ENCODE data around the gene ALG5.
A peak's percentile ranks its signal among the peaks of the same experiment; 100 is the strongest.

ALG5 gene

DNA sequence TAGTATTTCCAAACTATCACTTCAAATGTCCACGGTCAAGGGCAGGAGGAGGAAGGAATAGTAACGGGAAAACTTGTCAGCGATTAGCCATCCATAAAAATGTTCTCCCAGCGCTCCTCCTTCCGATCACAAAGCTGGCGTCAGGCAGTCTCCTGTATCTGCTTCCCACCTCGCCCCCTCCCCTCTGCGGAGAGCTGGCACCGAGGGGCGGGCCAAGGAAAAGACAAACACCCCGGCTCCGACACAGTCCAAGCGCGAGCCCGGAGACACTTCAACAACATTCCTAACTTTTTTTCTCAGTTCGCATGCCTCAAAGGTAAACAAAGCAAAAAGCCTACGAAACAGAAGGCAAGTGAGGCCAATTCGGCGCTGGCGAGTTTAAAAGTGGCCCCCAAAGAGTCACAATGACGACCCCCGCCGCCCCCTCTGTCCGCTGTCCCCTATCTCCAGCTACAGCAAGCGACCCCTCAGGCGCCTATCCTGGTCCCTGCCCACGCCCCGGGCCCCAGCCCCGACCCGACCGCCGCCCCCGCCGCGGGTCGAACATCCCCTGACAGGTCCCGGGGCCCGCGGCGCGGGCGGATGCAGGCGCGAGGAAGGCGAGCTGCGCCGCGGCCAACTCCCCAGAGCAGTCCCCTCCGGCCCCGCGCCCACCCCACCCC, 79.8 kb downstream of the ALG5 start:
- H3K9ac ChIP-seq (ENCODE audit: low read depth in 1 of 2, low read length in 2 of 2): peak overlapping the region in 1 of 2 donors; percentile 15
- H3K4me1 ChIP-seq (ENCODE audit: control insufficient read depth in 1 of 2, insufficient read depth in 2 of 2, low read length in 2 of 2): peaks cover 0 to 4% of the 10 kb centered on the region in 2 donors
- peak overlapping the region; percentile 27 to 60 for H3K4me3 ChIP-seq (ENCODE audit: low read depth in 1 of 2, low read length in 2 of 2)

GRCh38 chr13:36918246-36919131, 80.7 kb downstream of the ALG5 start:
- no peak overlapping the region for H3K27ac ChIP-seq (ENCODE audit: low read depth, low read length)
- peak overlapping the region; percentile 27 to 60 for H3K4me3 ChIP-seq (ENCODE audit: low read depth in 1 of 2, low read length in 2 of 2)
- peaks cover 0 to 4% of the 10 kb centered on the region in 2 donors for H3K4me1 ChIP-seq (ENCODE audit: control insufficient read depth in 1 of 2, insufficient read depth in 2 of 2, low read length in 2 of 2)
- no peak overlapping the region for H3K9ac ChIP-seq (ENCODE audit: low read depth in 1 of 2, low read length in 2 of 2)
- H3K27me3 ChIP-seq (ENCODE audit: control insufficient read depth in 1 of 2, insufficient read depth in 2 of 2, low read length in 2 of 2): peaks cover 6 to 35% of the 10 kb centered on the region in 2 donors
- H3K36me3 ChIP-seq (ENCODE audit: control insufficient read depth in 1 of 2, insufficient read depth in 2 of 2, low read length in 2 of 2): no peaks in the 10 kb centered on the region
- no peaks in the 10 kb centered on the region for H3K9me3 ChIP-seq (ENCODE audit: control insufficient read depth in 1 of 2, low read length in 2 of 2)

More for the DNA sequence above, 79.8 kb downstream of the ALG5 start:
- Histone ChIP-seq H3K9me3 (ENCODE audit: control insufficient read depth in 1 of 2, low read length in 2 of 2) (no peaks in the 10 kb centered on the region), H3K36me3 (ENCODE audit: control insufficient read depth in 1 of 2, insufficient read depth in 2 of 2, low read length in 2 of 2) (no peaks in the 10 kb centered on the region), H3K27me3 (ENCODE audit: control insufficient read depth in 1 of 2, insufficient read depth in 2 of 2, low read length in 2 of 2) (peaks cover 6 to 35% of the 10 kb centered on the region in 2 donors), H3K27ac (ENCODE audit: low read depth, low read length) (no peak overlapping the region)

DNA sequence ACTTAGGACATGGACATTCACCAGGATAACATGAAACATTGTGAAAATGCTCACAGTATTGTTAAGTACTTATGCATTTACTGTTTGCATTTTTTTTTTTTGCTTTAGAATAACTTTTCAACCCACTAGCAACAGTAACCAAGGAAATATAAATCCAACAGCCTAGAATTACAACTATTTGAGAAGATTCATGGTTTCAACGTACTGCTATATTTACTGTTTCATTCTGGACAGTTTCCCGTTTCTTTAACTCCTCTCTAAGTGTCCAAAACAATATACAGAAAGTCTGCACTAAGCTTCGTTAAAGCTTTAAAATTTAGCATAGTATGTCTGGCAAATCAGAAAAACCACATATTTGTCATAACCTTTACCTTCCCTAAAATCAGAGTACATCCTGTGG, 81.8 kb downstream of the ALG5 start:
- peaks cover 0 to 4% of the 10 kb centered on the region in 2 donors for H3K4me1 ChIP-seq (ENCODE audit: control insufficient read depth in 1 of 2, insufficient read depth in 2 of 2, low read length in 2 of 2)
- H3K36me3 ChIP-seq (ENCODE audit: control insufficient read depth in 1 of 2, insufficient read depth in 2 of 2, low read length in 2 of 2): no peaks in the 10 kb centered on the region
- H3K27me3 ChIP-seq (ENCODE audit: control insufficient read depth in 1 of 2, insufficient read depth in 2 of 2, low read length in 2 of 2): peaks cover 6 to 35% of the 10 kb centered on the region in 2 donors
- H3K9ac ChIP-seq (ENCODE audit: low read depth in 1 of 2, low read length in 2 of 2): no peak overlapping the region
- no peak overlapping the region for H3K4me3 ChIP-seq (ENCODE audit: low read depth in 1 of 2, low read length in 2 of 2)
- H3K27ac ChIP-seq (ENCODE audit: low read depth, low read length): no peak overlapping the region
- no peaks in the 10 kb centered on the region for H3K9me3 ChIP-seq (ENCODE audit: control insufficient read depth in 1 of 2, low read length in 2 of 2)

DNA sequence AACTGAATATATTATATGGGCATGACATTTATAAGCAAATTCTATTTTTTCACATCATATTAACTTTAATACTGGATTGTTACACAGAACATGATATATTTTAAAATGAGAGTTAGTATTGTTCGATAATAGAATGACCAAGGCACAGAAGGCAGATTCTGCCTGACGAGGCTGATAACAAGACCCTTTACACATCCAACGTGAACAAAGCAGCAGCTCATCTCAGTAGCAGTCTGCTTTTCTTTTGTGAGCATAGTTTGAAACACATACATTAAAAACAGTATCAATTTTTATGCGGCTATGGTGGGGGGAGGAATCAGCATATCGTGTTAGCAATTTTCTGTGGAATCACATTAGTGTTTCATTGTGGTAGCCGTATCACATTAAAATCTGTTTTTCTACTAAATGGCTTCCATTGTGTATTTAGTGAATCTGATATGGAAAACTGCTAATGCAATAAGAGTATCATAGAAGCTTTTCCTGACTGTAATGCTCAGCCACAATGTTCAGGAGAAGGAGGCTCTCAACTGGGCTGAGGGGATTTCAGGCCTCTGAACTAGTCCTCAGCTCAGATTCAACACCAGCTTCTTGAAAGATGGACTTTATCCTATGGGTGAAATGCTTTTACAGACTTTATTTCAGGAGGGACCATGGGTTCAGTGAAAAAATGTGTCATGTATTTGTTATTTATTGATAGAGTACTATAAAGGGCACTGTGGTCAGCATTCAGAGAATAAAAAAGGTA, 83.1 kb downstream of the ALG5 start:
- H3K27ac ChIP-seq (ENCODE audit: low read depth, low read length): no peak overlapping the region
- H3K4me1 ChIP-seq (ENCODE audit: control insufficient read depth in 1 of 2, insufficient read depth in 2 of 2, low read length in 2 of 2): peaks cover 0 to 4% of the 10 kb centered on the region in 2 donors
- H3K9me3 ChIP-seq (ENCODE audit: control insufficient read depth in 1 of 2, low read length in 2 of 2): no peaks in the 10 kb centered on the region
- H3K9ac ChIP-seq (ENCODE audit: low read depth in 1 of 2, low read length in 2 of 2): no peak overlapping the region
- H3K36me3 ChIP-seq (ENCODE audit: control insufficient read depth in 1 of 2, insufficient read depth in 2 of 2, low read length in 2 of 2): no peaks in the 10 kb centered on the region
- peaks cover 6 to 34% of the 10 kb centered on the region in 2 donors for H3K27me3 ChIP-seq (ENCODE audit: control insufficient read depth in 1 of 2, insufficient read depth in 2 of 2, low read length in 2 of 2)
- H3K4me3 ChIP-seq (ENCODE audit: low read depth in 1 of 2, low read length in 2 of 2): no peak overlapping the region

DNA sequence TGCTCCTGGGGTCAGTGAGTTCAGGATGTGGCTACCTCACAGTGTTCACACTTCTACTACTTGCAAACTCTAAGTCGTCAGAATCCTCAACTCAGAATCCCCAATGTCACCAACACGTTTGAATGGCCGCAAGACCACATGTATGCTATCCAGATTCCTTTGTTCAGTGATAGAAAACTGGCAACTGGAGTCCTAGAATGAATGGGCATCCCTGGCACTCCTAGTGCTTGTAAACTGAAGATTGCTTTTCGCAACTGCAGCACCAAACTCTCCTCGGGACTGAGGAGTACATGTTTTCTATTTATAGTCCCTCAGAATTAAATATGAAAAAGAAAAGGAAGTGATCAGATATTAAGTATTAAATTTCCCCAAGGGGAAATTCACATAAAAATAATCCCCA, 84.0 kb downstream of the ALG5 start:
- Histone ChIP-seq H3K9me3 (ENCODE audit: control insufficient read depth in 1 of 2, low read length in 2 of 2) (no peaks in the 10 kb centered on the region), H3K27me3 (ENCODE audit: control insufficient read depth in 1 of 2, insufficient read depth in 2 of 2, low read length in 2 of 2) (peaks cover 6 to 28% of the 10 kb centered on the region in 2 donors), H3K4me3 (ENCODE audit: low read depth in 1 of 2, low read length in 2 of 2) (no peak overlapping the region), H3K4me1 (ENCODE audit: control insufficient read depth in 1 of 2, insufficient read depth in 2 of 2, low read length in 2 of 2) (peaks cover 0 to 4% of the 10 kb centered on the region in 2 donors), H3K9ac (ENCODE audit: low read depth in 1 of 2, low read length in 2 of 2) (no peak overlapping the region), H3K36me3 (ENCODE audit: control insufficient read depth in 1 of 2, insufficient read depth in 2 of 2, low read length in 2 of 2) (no peaks in the 10 kb centered on the region), H3K27ac (ENCODE audit: low read depth, low read length) (no peak overlapping the region)

GRCh38 chr13:36914648-36915047, 84.5 kb downstream of the ALG5 start:
- H3K9ac ChIP-seq (ENCODE audit: low read depth in 1 of 2, low read length in 2 of 2): no peak overlapping the region
- H3K4me3 ChIP-seq (ENCODE audit: low read depth in 1 of 2, low read length in 2 of 2): no peak overlapping the region
- no peaks in the 10 kb centered on the region for H3K36me3 ChIP-seq (ENCODE audit: control insufficient read depth in 1 of 2, insufficient read depth in 2 of 2, low read length in 2 of 2)
- H3K27me3 ChIP-seq (ENCODE audit: control insufficient read depth in 1 of 2, insufficient read depth in 2 of 2, low read length in 2 of 2): peaks cover 6 to 28% of the 10 kb centered on the region in 2 donors
- H3K4me1 ChIP-seq (ENCODE audit: control insufficient read depth in 1 of 2, insufficient read depth in 2 of 2, low read length in 2 of 2): peaks cover 0 to 4% of the 10 kb centered on the region in 2 donors
- no peaks in the 10 kb centered on the region for H3K9me3 ChIP-seq (ENCODE audit: control insufficient read depth in 1 of 2, low read length in 2 of 2)
- H3K27ac ChIP-seq (ENCODE audit: low read depth, low read length): no peak overlapping the region

GRCh38 chr13:36913463-36913862, 85.7 kb downstream of the ALG5 start:
- Histone ChIP-seq H3K4me1 (ENCODE audit: control insufficient read depth in 1 of 2, insufficient read depth in 2 of 2, low read length in 2 of 2) (no peaks in the 10 kb centered on the region), H3K27me3 (ENCODE audit: control insufficient read depth in 1 of 2, insufficient read depth in 2 of 2, low read length in 2 of 2) (peaks cover 0 to 18% of the 10 kb centered on the region in 2 donors), H3K27ac (ENCODE audit: low read depth, low read length) (no peak overlapping the region), H3K4me3 (ENCODE audit: low read depth in 1 of 2, low read length in 2 of 2) (no peak overlapping the region), H3K9ac (ENCODE audit: low read depth in 1 of 2, low read length in 2 of 2) (no peak overlapping the region), H3K36me3 (ENCODE audit: control insufficient read depth in 1 of 2, insufficient read depth in 2 of 2, low read length in 2 of 2) (no peaks in the 10 kb centered on the region), H3K9me3 (ENCODE audit: control insufficient read depth in 1 of 2, low read length in 2 of 2) (no peaks in the 10 kb centered on the region)

GRCh38 chr13:36912973-36913372, 86.2 kb downstream of the ALG5 start:
- Histone ChIP-seq H3K9me3 (ENCODE audit: control insufficient read depth in 1 of 2, low read length in 2 of 2) (no peaks in the 10 kb centered on the region), H3K36me3 (ENCODE audit: control insufficient read depth in 1 of 2, insufficient read depth in 2 of 2, low read length in 2 of 2) (no peaks in the 10 kb centered on the region), H3K4me3 (ENCODE audit: low read depth in 1 of 2, low read length in 2 of 2) (no peak overlapping the region), H3K27ac (ENCODE audit: low read depth, low read length) (no peak overlapping the region), H3K27me3 (ENCODE audit: control insufficient read depth in 1 of 2, insufficient read depth in 2 of 2, low read length in 2 of 2) (peaks cover 0 to 13% of the 10 kb centered on the region in 2 donors), H3K9ac (ENCODE audit: low read depth in 1 of 2, low read length in 2 of 2) (no peak overlapping the region), H3K4me1 (ENCODE audit: control insufficient read depth in 1 of 2, insufficient read depth in 2 of 2, low read length in 2 of 2) (no peaks in the 10 kb centered on the region)

GRCh38 chr13:36912369-36912768, 86.8 kb downstream of the ALG5 start:
- H3K9me3 ChIP-seq (ENCODE audit: control insufficient read depth in 1 of 2, low read length in 2 of 2): no peaks in the 10 kb centered on the region
- H3K36me3 ChIP-seq (ENCODE audit: control insufficient read depth in 1 of 2, insufficient read depth in 2 of 2, low read length in 2 of 2): no peaks in the 10 kb centered on the region
- H3K27me3 ChIP-seq (ENCODE audit: control insufficient read depth in 1 of 2, insufficient read depth in 2 of 2, low read length in 2 of 2): peaks cover 0 to 9% of the 10 kb centered on the region in 2 donors
- H3K4me1 ChIP-seq (ENCODE audit: control insufficient read depth in 1 of 2, insufficient read depth in 2 of 2, low read length in 2 of 2): no peaks in the 10 kb centered on the region
- no peak overlapping the region for H3K4me3 ChIP-seq (ENCODE audit: low read depth in 1 of 2, low read length in 2 of 2)
- no peak overlapping the region for H3K27ac ChIP-seq (ENCODE audit: low read depth, low read length)
- no peak overlapping the region for H3K9ac ChIP-seq (ENCODE audit: low read depth in 1 of 2, low read length in 2 of 2)

- H3K9me3 ChIP-seq (ENCODE audit: control insufficient read depth in 1 of 2, low read length in 2 of 2): no peaks in the 10 kb centered on the region
- H3K27ac ChIP-seq (ENCODE audit: low read depth, low read length): no peak overlapping the region
- H3K9ac ChIP-seq (ENCODE audit: low read depth in 1 of 2, low read length in 2 of 2): no peak overlapping the region
- no peaks in the 10 kb centered on the region for H3K4me1 ChIP-seq (ENCODE audit: control insufficient read depth in 1 of 2, insufficient read depth in 2 of 2, low read length in 2 of 2)
- H3K4me3 ChIP-seq (ENCODE audit: low read depth in 1 of 2, low read length in 2 of 2): no peak overlapping the region
- H3K36me3 ChIP-seq (ENCODE audit: control insufficient read depth in 1 of 2, insufficient read depth in 2 of 2, low read length in 2 of 2): no peaks in the 10 kb centered on the region
- H3K27me3 ChIP-seq (ENCODE audit: control insufficient read depth in 1 of 2, insufficient read depth in 2 of 2, low read length in 2 of 2): no peaks in the 10 kb centered on the region
Observed at GRCh38 chr13:36910545-36910944, 88.6 kb downstream of the ALG5 start.

Measured in duodenal mucosa (tissue), 2 donors.